SK-N-MC (cell line): ENCODE measurements around the gene SERP2.

Experiments used
- EZH2 ChIP-seq: fragments of 200-600 bp; sonication (generic); IDR thresholded peaks from one replicate; pipeline ENCODE4 v1.6.1; 2017; ENCODE audit warnings: antibody characterized with exemption
- POLR2AphosphoS5 ChIP-seq: IDR thresholded peaks from 2 replicates; pipeline ENCODE4 v1.6.1; 2012; ENCODE audit warnings: mild to moderate bottlenecking, low read depth, low read length, borderline replicate concordance

- TF ChIP-seq POLR2AphosphoS5 = no peak
- TF ChIP-seq EZH2 = no peak
Measured at GRCh38 chr13:44413095-44413494, 39.5 kb downstream of the SERP2 start.
